GM18508 (cell line): ENCODE measurements around the gene P2RX3.
"Not testable (repeated sequence)": the region's sequence is repeated elsewhere in the genome, so short reads cannot be mapped to it uniquely, and the experiment has no call there.

Source experiments
- ATAC-seq: cut with Tn5 transposase; IDR thresholded peaks from one replicate; pipeline ENCODE4 v1.9.1; 2021; ENCODE audit warnings: moderate number of reproducible peaks; ENCODE audit not compliant: insufficient read depth, unreplicated experiment

The P2RX3 gene

GRCh38 chr11:57347336-57347735, 9.2 kb downstream of the P2RX3 start:
- no peak for ATAC-seq

- no peak for ATAC-seq
These were observed 9.9 kb downstream of the P2RX3 start for GRCh38 chr11:57348052-57348451.

GRCh38 chr11:57348636-57349313, 10.6 kb downstream of the P2RX3 start:
- no peak for ATAC-seq

DNA sequence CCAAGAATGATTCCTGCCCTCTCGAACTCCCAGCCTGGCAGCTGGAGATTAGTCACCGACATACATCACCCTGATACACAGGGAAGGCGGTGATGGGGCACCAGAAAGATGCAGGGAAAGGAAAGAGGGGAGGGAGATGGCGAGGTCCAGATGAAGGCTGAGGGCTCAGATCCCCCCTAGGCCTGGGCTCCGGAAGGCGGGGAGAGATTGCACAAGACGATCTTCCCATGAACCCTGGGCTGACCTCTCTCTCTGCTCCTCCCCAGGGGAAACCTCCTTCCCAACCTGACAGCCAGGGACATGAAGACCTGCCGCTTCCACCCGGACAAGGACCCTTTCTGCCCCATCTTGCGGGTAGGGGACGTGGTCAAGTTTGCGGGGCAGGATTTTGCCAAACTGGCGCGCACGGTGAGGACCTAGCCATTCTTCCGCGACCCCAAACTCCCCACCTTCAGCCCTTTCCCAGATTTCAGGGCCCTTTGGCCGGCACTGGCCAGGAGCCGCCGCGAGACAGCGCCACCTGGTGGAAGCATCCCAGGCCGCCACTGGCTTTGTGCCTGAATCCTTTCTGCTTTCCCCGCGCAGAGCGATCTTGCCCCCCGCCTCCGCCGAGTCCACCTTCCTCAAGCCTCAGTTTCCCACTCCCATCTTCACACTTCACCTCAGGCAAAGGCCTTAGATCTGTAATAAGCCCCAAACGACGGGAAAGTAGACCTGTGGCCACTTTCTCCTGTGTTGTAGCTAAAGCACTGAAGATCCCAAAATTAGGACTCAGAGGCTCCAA, 11.5 kb downstream of the P2RX3 start:
- ATAC-seq: no peak

GRCh38 chr11:57353036-57353435, 14.9 kb downstream of the P2RX3 start:
- no peak for ATAC-seq

DNA sequence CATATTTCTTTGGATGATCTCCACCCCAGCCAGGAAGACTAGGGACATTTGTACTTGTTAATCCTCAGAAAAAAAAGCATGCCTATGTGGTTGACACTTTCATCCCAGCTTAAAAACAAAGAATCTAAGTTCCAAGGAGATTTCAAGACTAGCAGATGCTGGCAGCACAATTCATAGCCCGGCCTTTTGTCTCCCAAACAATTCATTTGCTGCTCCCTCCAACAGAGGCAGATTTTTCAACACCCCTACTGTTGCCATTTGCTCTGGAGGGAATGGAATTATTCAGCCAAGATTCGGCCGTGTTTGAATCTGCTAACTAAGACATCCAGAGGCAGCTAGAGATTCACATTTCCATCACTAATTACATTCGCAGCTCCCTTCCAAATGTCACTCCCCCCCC, 15.3 kb downstream of the P2RX3 start:
- no peak for ATAC-seq

DNA sequence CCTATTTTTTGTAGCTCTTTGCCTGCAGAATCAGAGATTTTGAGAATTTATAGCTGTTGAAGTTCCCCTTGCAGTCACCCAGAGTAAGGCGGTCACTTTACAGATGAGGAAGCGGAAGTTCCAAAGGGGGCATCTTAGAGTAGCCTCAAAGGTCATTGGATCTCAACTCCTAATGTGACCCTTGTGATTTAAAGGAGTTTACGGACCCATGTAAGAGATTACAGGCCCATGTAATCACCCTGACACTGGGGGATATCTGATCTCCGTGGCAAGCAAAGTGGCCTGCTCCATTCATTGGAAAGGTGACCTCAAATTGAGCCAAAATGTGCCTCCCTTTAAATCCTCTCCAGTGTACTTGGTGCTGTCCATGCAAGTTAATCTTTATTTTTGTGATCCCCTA, 15.7 kb downstream of the P2RX3 start:
- no peak for ATAC-seq

GRCh38 chr11:57354699-57355098, 16.5 kb downstream of the P2RX3 start:
- no peak for ATAC-seq

- ATAC-seq: no peak
These were observed 18.1 kb downstream of the P2RX3 start for GRCh38 chr11:57356268-57356667.

DNA sequence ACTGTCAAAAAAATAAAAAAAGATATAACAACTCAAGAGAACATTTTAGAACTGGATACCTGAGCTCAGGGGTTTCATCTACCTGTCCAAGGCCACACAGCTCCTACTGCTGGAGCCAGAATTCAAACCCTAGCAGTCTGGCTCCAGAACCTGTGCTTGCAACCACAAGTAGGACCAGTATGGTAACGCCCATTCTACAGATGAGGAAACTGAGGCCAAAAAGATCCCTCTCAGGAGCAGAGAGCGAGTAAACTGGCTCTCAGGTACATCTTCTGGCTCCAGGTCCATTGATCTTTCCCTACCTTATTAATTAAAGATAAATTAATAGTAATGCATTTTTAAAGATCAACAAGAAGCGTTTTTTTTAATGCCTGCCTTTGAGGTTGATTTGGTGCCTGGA, 19.2 kb downstream of the P2RX3 start:
- ATAC-seq: no peak

GRCh38 chr11:57357856-57358255, 19.7 kb downstream of the P2RX3 start:
- ATAC-seq: no peak

GRCh38 chr11:57358543-57358961, 20.4 kb downstream of the P2RX3 start:
- ATAC-seq: no peak

- no peak for ATAC-seq
These were observed 20.8 kb downstream of the P2RX3 start for GRCh38 chr11:57358991-57359390.

DNA sequence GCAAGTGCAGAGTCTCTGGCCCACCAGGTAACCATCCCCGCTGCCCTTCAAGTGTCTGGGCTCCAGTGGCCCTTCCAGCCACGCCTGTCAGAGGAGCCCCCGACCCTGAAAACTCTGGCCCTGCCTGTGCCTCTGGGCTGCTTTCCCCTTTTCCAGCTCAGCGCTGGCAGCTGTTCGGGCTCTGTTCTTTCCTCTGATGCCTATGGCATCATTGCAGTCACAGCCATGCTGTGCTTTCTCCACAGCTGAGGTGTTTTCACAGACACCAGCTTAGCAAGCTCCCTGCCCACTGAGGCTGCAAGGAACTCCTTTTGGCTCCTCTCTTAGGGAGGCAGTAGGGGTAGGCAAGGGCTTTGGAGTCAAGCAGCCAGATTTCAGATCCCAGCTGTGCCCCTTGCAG, 21.2 kb downstream of the P2RX3 start:
- ATAC-seq: no peak

DNA sequence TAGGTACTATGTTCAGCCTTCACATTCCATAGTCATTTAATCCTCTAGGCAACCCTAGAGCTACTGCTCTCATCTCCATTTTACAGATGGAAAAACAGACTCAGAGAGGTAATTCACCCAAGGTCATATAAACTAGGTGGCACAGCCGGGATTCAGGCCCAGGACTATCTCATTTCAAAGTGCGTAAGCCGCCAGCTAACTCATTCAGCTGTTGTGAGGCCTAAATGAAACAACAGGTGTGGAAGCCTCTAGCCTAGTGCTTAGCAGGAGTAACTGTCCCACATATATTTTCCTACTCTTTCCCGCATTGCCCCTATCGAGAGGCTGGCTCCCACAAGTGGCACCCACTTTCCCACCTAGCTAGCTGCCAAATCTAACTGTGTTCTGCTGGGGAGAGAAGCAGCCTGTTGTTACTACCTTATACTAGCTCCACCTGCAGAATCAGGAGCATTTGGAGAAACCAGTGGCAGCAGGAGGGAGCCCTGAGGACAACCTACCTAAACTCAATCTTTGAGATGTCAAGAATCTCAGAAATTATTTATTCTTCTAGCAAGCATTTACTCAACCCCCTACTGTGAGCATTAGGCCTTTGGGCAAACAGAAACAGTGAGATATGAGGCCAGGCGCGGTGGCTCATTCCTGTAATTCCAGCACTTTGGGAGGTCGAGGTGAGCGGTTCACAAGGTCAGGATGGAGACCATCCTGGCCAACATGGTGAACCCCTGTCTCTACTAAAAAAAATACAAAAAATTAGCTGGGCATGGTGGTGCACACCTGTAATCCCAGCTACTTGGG, 21.9 kb downstream of the P2RX3 start:
- no peak for ATAC-seq

GRCh38 chr11:57360991-57361390, 22.8 kb downstream of the P2RX3 start:
- no peak for ATAC-seq

DNA sequence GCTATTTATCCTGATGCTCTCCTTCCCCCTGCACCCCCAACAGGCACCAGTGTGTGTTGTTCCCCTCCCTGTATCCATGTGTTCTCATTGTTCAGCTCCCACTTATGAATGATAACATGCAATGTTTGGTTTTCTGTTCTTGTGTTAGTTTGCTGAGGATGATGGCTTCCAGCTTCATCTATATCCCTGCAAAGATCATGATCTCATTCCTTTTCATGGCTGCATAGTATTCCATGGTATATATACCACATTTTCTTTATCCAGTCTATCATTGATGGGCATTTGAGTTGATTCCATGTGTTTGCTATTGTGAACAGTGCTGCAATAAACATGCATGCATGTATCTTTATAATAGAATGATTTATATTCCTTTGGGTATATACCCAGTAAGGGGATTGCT, 23.3 kb downstream of the P2RX3 start:
- not testable (repeated sequence) for ATAC-seq

DNA sequence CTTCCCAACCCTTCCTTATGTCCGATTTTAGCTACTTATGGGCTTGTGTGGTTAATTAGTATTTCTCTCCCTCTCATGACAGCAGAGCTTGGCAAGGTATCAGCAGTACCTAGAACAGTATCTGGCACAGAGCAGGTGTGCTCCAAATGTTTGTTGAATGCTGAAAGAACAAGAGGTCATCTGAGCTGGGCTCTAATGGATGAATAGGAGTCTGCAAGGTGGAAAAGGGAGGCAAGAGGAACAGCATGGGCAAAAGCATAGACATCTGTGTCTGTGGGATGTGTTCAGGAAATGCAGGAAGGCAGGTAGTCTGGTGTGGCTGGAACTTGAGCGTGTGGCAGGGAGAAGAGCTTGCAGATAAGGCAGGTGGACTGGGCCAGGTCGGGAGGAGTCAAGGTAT, 23.8 kb downstream of the P2RX3 start:
- ATAC-seq: no peak

DNA sequence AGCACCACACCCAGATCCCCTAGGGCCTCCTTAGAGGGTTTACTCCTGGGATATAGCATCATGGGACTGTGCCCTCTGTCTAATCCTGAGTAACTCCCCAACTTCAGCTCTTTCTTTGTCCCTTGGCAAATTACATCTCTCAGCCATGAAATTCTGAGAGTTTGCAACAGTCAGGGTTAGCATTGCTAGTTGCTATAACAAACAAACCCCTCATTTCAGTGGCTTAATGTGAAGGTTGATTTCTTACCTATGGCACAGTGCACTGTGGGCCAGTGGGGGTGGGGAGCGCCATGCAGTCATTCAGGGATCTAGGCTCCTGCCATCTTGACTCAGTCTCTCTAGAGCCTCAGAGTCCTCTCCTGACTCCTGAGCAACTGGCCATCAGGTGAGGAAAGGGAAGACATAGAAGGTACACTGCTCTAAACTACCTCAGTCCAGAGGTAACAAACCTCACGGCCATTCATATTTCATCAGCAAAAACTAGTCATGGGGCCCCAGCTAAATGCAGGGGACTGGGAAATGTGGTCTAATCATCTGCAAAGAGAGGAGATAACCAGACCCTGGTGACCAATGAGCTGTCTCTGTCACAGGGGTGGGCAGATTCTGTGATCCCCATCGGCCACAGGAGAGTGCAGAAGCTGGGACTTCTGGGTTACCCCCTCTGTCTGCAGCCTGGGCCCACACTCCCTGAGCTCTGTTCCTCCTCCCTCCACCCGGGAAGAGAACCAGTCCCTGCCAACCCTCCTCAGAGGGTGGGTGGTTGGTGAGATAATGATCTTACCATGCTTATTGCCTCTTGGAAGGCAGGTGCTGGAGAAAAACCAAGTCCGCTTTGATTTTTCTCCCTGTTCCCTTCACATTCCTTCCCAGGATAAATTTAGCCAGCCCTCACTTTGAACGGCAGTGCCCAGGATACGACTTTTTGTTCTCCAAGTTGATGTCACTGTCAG, 25.3 kb downstream of the P2RX3 start:
- no peak for ATAC-seq
